Activated T-cell treated with anti-CD3 and anti-CD28 coated beads, Interleukin-2, amount 50 U/mL, for 48 hours (primary cell): ENCODE data around the gene RIMBP2.

ENCODE experiments used
- DNase-seq, 2 experiments: peaks; one replicate each; pipeline ENCODE4 v3.0.0-alpha.2; 2020

RIMBP2 gene

GRCh38 chr12:130391186-130391585 is 324.9 kb downstream of the RIMBP2 start:
- no peak for DNase-seq

DNA sequence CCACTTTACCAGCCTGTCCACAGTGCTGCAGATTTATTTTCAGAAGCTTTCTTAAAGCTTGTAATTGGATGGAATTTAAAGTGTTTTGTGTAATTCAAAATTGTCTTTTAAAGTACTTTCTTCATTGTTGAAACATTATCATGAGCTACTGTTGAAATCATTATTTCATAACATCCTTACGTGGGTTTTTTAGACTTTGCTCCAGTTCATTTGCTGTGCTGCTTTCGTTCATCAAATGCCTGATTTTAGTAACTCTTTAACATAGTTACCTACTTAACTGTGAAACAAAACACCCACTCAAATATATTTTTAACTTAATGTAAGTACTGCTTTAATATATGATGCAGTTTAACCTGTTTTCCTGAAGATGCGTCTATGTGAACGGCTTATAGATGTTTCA is 330.9 kb downstream of the RIMBP2 start:
- DNase-seq, result no peak

DNA sequence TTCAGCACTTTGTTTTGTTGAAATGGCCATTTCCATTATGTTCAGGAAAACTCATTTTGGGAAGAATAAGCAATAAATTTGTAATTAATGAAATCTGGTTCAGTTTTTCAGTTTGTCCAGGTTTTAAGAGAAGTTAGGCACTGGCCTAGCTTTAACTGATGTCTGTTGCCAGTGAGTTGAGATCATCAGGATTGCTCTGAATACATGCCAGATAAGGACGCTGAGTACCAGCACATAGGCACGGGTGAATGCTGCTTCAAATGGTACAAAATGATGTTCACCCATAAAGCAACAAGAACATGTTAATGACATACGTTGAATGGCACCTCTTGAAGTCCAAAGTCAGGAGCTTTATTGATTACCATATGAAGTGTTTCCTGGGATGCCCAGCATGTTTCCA is 331.9 kb downstream of the RIMBP2 start:
- no peak for DNase-seq

DNA sequence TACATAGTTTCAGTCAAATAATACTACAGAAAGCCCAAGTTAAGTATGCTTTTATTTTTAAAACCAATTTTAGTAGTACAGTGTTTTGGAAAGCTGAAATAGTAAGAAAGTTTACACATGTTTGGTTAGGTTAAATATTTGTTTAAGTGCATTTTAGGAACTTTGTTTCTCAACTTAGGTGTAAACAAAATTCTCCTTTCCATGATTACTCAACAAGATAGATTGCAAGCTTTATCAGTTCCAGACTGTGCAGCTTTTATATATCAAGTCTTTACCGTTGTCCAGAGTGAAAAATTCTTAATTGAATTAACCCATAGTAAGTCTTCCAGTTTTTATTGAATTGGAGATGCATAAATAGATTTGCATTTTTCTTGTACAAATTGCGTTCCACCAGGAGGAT is 333.3 kb downstream of the RIMBP2 start:
- no peak for DNase-seq

GRCh38 chr12:130375296-130376287 is 340.5 kb downstream of the RIMBP2 start:
- no peak for DNase-seq

DNA sequence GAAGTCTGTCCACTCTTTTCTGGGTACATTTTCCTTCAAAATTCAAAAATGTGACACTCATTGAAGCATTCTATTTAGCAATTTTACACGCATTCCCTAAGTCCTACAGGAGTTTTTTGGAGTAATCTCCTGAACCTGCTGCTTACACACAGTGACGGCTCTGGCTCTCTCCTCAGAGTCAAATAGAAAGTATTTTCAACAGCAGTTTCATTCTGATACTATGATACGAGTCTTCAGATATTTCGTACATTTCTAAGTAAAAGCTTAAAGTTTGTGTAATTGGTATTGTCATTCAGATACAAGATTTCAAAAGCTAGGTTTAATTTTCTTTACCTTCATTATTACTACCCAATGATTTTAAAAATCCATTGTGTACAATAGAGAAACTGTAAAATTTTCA is 342.0 kb downstream of the RIMBP2 start:
- no peak for DNase-seq

DNA sequence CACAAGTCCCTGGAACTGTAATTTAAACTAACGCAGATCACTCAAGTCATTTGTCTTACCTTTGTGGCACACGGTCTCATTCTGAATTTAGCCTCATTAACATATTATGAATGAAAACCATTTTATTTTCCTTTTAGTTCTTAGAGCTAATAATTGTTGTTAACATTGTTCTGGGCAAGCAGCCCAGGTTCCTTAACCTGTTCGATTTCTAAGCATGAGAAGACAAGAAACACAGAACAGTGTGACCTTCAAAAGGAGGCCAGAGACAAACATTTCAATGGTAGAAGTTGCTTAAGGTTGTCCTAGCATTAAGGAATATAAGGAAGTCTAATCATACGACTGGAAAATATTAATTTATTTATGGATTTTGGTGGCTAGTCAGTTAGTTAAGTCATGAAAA is 343.2 kb downstream of the RIMBP2 start:
- no peak for DNase-seq

- no peak for DNase-seq
Observed at GRCh38 chr12:130371296-130371695, 344.8 kb downstream of the RIMBP2 start.

- no peak for DNase-seq
Observed at GRCh38 chr12:130369816-130370215, 346.3 kb downstream of the RIMBP2 start.

- DNase-seq, result no peak
Observed at GRCh38 chr12:130367523-130367922, 348.6 kb downstream of the RIMBP2 start.

DNA sequence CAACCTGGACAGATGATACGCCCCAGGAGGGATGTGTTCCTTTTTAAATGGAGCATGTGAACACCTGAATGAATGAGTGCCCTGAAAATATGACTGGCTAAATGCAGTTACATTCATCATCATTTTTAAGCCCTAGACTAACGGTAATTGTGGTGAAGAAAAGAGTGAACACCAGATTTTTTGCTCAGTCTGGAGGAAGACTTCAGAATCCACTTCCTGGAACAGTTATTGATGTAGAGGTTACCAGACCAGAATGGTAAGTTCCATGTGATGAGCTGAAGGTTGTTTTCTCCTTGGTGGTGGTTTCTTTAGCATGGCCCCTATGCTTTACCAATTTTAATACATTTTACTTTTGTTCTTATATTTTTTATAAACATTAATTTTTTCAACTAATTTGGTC is 349.1 kb downstream of the RIMBP2 start:
- DNase-seq, result no peak

GRCh38 chr12:130366159-130366558 is 349.9 kb downstream of the RIMBP2 start:
- DNase-seq, result no peak

DNA sequence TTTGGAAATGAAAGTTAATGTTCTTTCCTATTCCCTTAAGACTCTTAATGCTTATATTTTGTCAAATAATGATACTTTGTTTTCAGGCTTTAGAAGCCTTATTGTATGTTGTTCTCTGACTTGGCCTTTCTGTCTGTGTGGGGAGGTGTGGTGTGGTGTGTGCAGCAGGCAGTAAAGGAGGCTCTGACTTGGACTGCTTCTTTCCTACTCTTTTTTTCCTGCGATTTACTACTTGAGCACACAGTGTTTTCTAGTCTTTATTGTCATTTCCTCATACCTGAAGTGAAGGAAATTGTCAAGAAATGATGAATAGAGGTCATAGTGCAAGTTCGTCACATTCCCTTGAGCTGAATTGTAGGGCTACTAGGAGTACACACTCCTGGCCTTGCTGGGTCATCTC is 351.5 kb downstream of the RIMBP2 start:
- no peak for DNase-seq

- DNase-seq, result no peak
Observed at GRCh38 chr12:130362060-130362459, 354.0 kb downstream of the RIMBP2 start.

DNA sequence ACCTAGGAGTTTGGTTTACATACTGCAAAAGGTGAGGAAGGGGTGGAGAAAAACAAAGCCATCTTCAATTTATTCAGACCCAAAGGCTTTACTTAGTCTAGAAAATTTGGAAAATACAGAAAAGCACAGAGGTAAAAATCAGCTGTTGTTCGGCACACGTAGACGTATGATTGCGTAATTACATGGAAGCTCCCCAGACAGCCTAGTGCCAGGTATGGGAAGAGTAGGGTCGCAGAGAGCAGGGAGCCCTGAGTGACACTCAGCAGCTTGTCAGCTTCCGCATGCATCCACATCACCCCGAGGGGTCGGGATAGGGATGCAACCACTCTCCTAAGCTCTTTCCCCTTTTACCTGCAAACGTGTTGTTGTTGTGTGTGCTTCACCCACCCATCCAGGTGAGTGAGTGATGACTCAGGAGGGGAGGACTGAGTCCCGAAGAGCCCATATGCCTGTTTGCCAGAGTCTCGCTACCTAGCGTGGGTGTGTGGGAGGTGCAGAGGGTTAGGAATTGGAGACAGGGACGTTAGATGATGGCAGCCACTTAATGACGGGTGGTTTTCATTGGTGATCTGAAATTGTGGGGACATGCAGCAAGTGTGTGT is 358.3 kb downstream of the RIMBP2 start:
- no peak for DNase-seq

DNA sequence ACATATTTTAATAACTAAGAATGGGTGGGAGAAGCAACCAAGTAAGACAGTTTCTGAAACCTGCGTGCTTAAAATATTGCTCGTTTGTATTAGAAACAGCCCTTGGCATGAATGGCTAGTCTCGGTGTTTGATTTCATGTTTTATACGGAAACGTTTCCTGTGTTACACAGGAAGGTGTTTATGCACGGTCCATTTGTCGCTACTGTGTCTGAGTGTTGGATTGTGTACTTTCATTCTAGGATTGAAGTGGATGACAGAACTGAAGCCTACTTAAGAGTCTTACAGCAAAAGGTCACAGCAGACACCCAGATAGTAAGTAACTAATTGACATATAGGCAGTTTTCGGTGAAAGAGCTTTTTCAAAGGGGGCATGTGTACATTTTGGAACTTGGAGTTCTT is 358.9 kb downstream of the RIMBP2 start:
- no peak for DNase-seq

DNA sequence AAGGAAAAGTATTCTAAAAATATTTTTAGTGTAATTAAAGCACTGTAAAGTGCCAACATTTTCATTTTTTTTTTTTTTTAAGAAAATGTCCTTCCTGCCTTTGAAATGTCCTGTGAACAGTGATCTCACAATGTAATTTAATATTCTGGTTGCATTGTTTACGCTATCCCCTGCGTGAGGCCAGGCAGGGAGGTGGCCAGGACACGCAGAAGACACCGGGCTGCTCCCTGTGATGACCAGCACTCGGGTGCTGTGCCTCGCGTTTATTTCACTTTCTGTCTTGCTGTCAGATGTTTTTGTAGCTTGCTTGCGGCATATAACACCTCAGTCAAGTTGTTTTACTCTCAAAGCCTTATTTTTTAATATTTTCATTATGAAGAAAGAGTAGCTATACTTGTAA is 359.9 kb downstream of the RIMBP2 start:
- DNase-seq, result no peak

DNA sequence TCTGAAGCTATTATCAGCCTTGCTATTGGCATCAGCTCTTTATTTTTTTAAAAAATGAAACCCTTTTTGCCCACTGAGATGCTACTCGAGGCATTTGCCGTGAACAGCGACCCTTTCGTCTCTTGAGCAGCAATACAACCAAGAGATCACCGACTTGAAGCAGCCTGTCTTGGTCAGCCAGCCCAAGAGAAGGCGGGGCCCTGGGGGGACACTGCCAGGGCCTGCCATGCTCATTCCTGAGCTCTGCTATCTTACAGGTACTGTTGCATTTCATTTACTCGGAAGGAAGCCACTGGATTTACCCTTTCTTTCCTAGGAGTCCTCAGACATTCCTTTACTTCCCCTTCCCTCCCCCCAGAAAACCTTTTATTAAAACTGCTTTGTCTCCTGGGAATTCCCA is 361.7 kb downstream of the RIMBP2 start:
- DNase-seq, result no peak

DNA sequence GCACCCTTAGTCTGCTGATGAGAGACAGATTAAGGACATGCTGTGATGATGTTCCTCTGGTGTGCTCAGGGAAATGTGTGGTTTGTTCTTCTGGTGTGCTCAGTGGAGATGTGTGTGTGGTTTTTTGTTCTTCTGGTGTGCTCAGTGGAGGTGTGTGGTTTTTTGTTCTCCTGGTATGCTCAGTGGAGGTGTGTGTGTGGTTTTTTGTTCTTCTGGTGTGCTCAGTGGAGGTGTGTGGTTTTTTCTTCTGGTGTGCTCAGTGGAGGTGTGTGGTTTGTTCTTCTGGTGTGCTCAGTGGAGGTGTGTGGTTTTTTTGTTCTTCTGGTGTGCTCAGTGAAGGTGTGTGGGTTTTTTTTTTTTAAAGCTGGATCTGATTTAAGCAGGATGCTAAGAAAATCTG is 363.0 kb downstream of the RIMBP2 start:
- no peak for DNase-seq

GRCh38 chr12:130351326-130351725 is 364.8 kb downstream of the RIMBP2 start:
- no peak for DNase-seq

GRCh38 chr12:130350715-130351114 is 365.4 kb downstream of the RIMBP2 start:
- DNase-seq, result no peak

DNA sequence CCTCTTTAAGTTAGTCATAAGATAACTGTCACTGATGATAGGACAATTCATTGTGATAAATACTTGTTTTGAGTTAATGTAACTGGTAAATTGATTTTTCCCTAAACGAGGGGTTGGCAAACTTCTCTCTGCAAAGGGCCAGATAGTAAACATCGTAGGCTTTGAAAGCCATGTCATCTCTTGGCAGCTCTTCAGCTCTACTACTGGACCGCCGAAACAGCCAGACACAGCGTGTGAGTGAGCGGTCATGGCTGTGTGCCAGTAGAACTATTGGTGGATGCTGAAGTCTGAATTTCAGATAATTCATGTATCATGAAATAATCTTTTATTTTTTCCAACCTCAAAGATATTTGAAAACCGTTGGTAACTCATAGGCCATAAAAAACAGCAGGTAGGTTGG is 368.5 kb downstream of the RIMBP2 start:
- no peak for DNase-seq
